ENCODE measurements around the gene FMNL1. TPM values are rescaled to one million over a fixed set of nuclear protein-coding genes. Genes with fewer than 3 reads are reported as not detected.
"Not testable (repeated sequence)": the region's sequence is repeated elsewhere in the genome, so short reads cannot be mapped to it uniquely, and the experiment has no call there.

FMNL1 gene
- polyA plus RNA-seq, 1 experiment, result 2.0 TPM

- ChIA-PET CTCF (interaction anchor here (0.6 to 8.3 kb wide), 3 partner anchors 46 to 274 kb away, joined by 3 to 204 read pairs (median 21); partner anchors contain the start of gene ACBD4), POLR2A (no interaction called here)
- TF ChIP-seq CTCF (IDR thresholded peaks at IDR 0.05; ENCODE audit: insufficient read depth, low read depth, low read length), result no peak
- no peak for DNase-seq (ENCODE audit: low read depth)
- Histone ChIP-seq H3K36me3 (ENCODE audit: control insufficient read depth, insufficient read depth, low read length) (no peaks in the 10 kb centered on the region), H3K27me3 (ENCODE audit: control insufficient read depth, insufficient read depth, low read length) (no peaks in the 10 kb centered on the region), H3K4me3 (ENCODE audit: low read depth, low read length) (no peak overlapping the region)
Measured at GRCh38 chr17:45195424-45195823, 26.3 kb upstream of the FMNL1 start.

DNA sequence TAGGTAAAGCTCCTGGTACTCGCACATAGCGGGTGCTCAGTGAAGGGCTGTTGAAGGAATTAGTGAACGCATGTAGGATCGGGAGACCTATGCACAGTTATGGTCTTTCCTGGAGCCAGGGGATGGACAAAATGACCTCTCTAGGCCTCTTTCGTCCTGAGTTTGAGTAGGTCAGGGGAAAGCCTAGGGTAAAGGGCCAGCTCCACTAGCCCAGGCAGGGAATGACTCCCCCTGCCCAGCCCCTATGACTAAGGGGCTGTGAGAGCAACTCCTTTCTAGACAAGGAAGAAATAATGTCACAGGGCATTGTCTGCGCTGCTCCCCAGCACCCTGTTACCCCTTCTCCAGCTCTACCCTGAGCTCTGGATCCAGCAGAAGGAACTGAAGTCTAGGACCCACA is 24.6 kb upstream of the FMNL1 start:
- no peak for TF ChIP-seq CTCF (IDR thresholded peaks at IDR 0.05; ENCODE audit: insufficient read depth, low read depth, low read length)
- DNase-seq (ENCODE audit: low read depth), result no peak
- no peaks in the 10 kb centered on the region for H3K36me3 ChIP-seq (ENCODE audit: control insufficient read depth, insufficient read depth, low read length)
- no peaks in the 10 kb centered on the region for H3K27me3 ChIP-seq (ENCODE audit: control insufficient read depth, insufficient read depth, low read length)
- POLR2A ChIA-PET, result interaction anchor here (0.6 to 1.8 kb wide), 2 partner anchors 48 to 50 kb away, joined by 3 to 21 read pairs; partner anchors contain the start of gene HEXIM1
- H3K4me3 ChIP-seq (ENCODE audit: low read depth, low read length), result no peak overlapping the region
- CTCF ChIA-PET, result interaction anchor here (0.7 to 9.6 kb wide), 37 partner anchors 9 to 908 kb away, joined by 3 to 210 read pairs (median 6); partner anchors contain the start of genes ACBD4, FMNL1, HEXIM1 and HEXIM2

- ChIA-PET CTCF (interaction anchor here (0.7 to 9.6 kb wide), 45 partner anchors 9 to 907 kb away, joined by 3 to 210 read pairs (median 5); partner anchors contain the start of genes ACBD4, FMNL1, HEXIM1 and HEXIM2), POLR2A (interaction anchor here (0.6 to 1.8 kb wide), 3 partner anchors 47 to 51 kb away, joined by 3 to 21 read pairs (median 4); partner anchors contain the start of gene HEXIM1)
- Histone ChIP-seq H3K27me3 (ENCODE audit: control insufficient read depth, insufficient read depth, low read length) (no peaks in the 10 kb centered on the region), H3K4me3 (ENCODE audit: low read depth, low read length) (no peak overlapping the region), H3K36me3 (ENCODE audit: control insufficient read depth, insufficient read depth, low read length) (no peaks in the 10 kb centered on the region)
- TF ChIP-seq CTCF (IDR thresholded peaks at IDR 0.05; ENCODE audit: insufficient read depth, low read depth, low read length), result peak; percentile 100
- no peak for DNase-seq (ENCODE audit: low read depth)
Measured at GRCh38 chr17:45197555-45198334, 23.9 kb upstream of the FMNL1 start.

- no peak for DNase-seq (ENCODE audit: low read depth)
- H3K36me3 ChIP-seq (ENCODE audit: control insufficient read depth, insufficient read depth, low read length), result no peaks in the 10 kb centered on the region
- H3K27me3 ChIP-seq (ENCODE audit: control insufficient read depth, insufficient read depth, low read length), result no peaks in the 10 kb centered on the region
- POLR2A ChIA-PET, result no interaction called here
- no peak for TF ChIP-seq CTCF (IDR thresholded peaks at IDR 0.05; ENCODE audit: insufficient read depth, low read depth, low read length)
- CTCF ChIA-PET, result interaction anchor here (1.0 to 9.6 kb wide), 5 partner anchors 18 to 69 kb away, joined by 3 to 210 read pairs (median 14); partner anchors contain the start of genes ACBD4, HEXIM1 and PLCD3
- no peak overlapping the region for H3K4me3 ChIP-seq (ENCODE audit: low read depth, low read length)
Measured at GRCh38 chr17:45200701-45201100, 21.0 kb upstream of the FMNL1 start.

DNA sequence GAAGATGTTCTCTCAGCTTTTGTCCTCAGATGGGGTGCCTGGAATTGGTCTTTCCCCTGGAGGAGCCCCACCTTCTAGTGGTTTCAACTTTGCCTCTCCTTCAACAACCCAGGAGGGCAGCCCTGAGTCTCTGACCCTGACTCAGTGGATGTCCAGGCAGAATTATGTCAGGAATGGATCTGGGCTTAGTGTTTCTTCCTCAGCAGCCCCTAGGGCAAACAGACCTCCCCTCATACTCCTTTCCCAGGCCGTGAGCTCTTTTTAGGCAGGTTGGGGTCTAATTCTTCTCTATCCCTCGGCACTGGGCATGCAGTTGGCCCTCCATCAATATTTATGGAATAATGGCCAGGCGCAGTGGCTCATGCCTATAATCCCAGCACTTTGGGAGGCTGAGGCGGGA is 20.2 kb upstream of the FMNL1 start:
- CTCF ChIA-PET, result interaction anchor here (1.0 to 9.6 kb wide), 4 partner anchors 17 to 66 kb away, joined by 3 to 210 read pairs (median 8); partner anchors contain the start of genes ACBD4 and HEXIM1
- no peak for TF ChIP-seq CTCF (IDR thresholded peaks at IDR 0.05; ENCODE audit: insufficient read depth, low read depth, low read length)
- DNase-seq (ENCODE audit: low read depth), result no peak
- POLR2A ChIA-PET, result interaction anchor here (0.5 to 0.7 kb wide), 2 partner anchors 43 to 57 kb away, joined by 5 to 6 read pairs; no protein-coding TSS in a partner anchor
- Histone ChIP-seq H3K36me3 (ENCODE audit: control insufficient read depth, insufficient read depth, low read length) (no peaks in the 10 kb centered on the region), H3K4me3 (ENCODE audit: low read depth, low read length) (no peak overlapping the region), H3K27me3 (ENCODE audit: control insufficient read depth, insufficient read depth, low read length) (peaks cover 2% of the 10 kb centered on the region; the same call in 1 of the 2 replicates)

GRCh38 chr17:45201880-45202279 is 19.8 kb upstream of the FMNL1 start:
- DNase-seq (ENCODE audit: low read depth); H3K36me3 ChIP-seq (ENCODE audit: control insufficient read depth, insufficient read depth, low read length); H3K4me3 ChIP-seq (ENCODE audit: low read depth, low read length); H3K27me3 ChIP-seq (ENCODE audit: control insufficient read depth, insufficient read depth, low read length): not testable (repeated sequence)
- ChIA-PET CTCF (interaction anchor here (1.3 to 9.6 kb wide), 3 partner anchors 17 to 66 kb away, joined by 3 to 210 read pairs (median 14); partner anchors contain the start of genes ACBD4 and HEXIM1), POLR2A (interaction anchor here (0.5 to 0.7 kb wide), 2 partner anchors 44 to 57 kb away, joined by 5 to 6 read pairs; no protein-coding TSS in a partner anchor)

Data from BJ (cell line).